ENCODE measurements around the gene PFKFB3.

- TF ChIP-seq CTCF (IDR thresholded peaks at IDR 0.05) = no peak
- no peak for TF ChIP-seq POLR2A (IDR thresholded peaks at IDR 0.05)
Observed at GRCh38 chr10:6217611-6218010, 14.9 kb downstream of the PFKFB3 start.

Measured in adrenal gland (tissue), 5 donors.